Neutrophil (primary cell): ENCODE data around the gene CDK15.

Experiments used
- H3K27ac ChIP-seq: fragments of 200-600 bp; sonication (generic); 2 replicates; pipeline ENCODE4 v1.5.1; 2016; ENCODE audit warnings: mild to moderate bottlenecking, moderate library complexity
- H3K27me3 ChIP-seq: fragments of 200-600 bp; sonication (generic); 2 replicates; pipeline ENCODE4 v1.6.0; 2016; ENCODE audit warnings: mild to moderate bottlenecking
- H3K36me3 ChIP-seq: fragments of 200-600 bp; sonication (generic); 2 replicates; pipeline ENCODE4 v1.5.1; 2017
- H3K4me1 ChIP-seq, 2 experiments: fragments of 200-600 bp in 1 of 2; sonication (generic) in 1 of 2; 1 replicate in 1 of 2; 2 replicates in 1 of 2; pipeline versions ENCODE4 v1.5.1 to v1.6.1; 2013 to 2016; ENCODE audit warnings: low read depth in 1 of 2, low read length in 1 of 2, mild to moderate bottlenecking in 1 of 2, moderate library complexity in 1 of 2; ENCODE audit not compliant: control insufficient read depth in 1 of 2, insufficient read depth in 1 of 2
- H3K4me3 ChIP-seq, 2 experiments: fragments of 200-600 bp in 1 of 2; sonication (generic) in 1 of 2; 1 replicate in 1 of 2; 2 replicates in 1 of 2; pipeline ENCODE4 v1.5.1; 2013 to 2016; ENCODE audit warnings: low read depth in 1 of 2, low read length in 1 of 2, mild to moderate bottlenecking in 1 of 2, moderate library complexity in 1 of 2
- H3K9me3 ChIP-seq: fragments of 200-600 bp; sonication (generic); 2 replicates; pipeline ENCODE4 v1.5.1; 2016
- TF ChIP-seq, protein P1 (sequence below): fragments of 200-600 bp; sonication (generic); IDR thresholded peaks from 2 replicates; pipeline ENCODE4 v1.5.1; 2016; ENCODE audit warnings: antibody characterized with exemption

Gene CDK15

DNA sequence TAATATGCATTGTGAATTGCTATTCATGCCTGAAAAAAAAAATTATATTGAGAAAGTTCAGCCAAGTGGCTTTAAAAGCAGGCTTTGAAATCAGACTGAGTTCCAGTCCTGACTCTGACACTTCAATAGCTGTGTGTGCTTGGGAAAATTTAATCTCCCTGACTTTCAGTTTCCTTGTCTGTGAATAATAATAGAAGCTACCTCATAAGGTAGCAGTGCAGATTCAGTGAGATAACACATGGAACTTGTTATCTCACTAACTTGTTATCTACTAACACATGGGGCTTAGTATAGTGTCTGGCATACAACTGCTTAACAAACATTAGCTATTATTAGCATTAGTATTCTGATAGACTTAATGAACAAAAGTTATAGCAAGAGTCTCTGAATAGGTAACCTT lies 40.5 kb upstream of the CDK15 start:
- TF ChIP-seq, protein P1, sequence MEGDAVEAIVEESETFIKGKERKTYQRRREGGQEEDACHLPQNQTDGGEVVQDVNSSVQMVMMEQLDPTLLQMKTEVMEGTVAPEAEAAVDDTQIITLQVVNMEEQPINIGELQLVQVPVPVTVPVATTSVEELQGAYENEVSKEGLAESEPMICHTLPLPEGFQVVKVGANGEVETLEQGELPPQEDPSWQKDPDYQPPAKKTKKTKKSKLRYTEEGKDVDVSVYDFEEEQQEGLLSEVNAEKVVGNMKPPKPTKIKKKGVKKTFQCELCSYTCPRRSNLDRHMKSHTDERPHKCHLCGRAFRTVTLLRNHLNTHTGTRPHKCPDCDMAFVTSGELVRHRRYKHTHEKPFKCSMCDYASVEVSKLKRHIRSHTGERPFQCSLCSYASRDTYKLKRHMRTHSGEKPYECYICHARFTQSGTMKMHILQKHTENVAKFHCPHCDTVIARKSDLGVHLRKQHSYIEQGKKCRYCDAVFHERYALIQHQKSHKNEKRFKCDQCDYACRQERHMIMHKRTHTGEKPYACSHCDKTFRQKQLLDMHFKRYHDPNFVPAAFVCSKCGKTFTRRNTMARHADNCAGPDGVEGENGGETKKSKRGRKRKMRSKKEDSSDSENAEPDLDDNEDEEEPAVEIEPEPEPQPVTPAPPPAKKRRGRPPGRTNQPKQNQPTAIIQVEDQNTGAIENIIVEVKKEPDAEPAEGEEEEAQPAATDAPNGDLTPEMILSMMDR = no peak
- H3K27me3 ChIP-seq = no peaks in the 10 kb centered on the region
- no peak overlapping the region for H3K27ac ChIP-seq
- no peaks in the 10 kb centered on the region for H3K4me1 ChIP-seq
- peaks cover 13% of the 10 kb centered on the region for H3K36me3 ChIP-seq
- H3K9me3 ChIP-seq = no peaks in the 10 kb centered on the region
- H3K4me3 ChIP-seq = no peak overlapping the region

DNA sequence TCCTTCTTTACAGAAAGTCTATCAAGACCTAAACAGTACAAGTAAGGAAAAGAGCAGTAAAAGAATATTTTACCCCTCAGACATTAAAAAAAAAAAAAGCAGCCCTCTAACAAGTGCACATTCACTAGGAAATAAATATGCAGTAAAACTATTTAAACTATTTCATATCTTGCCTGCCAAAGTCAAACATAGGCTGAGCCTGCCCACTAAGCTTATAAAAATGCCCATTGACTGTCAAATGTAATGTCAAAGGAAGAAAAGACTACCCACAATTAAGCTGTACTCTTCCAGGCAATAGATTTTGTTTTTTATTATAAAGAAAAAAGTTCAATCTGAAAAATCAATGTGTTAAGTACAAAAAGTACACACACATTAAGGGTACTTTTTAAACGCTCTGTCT lies 37.4 kb upstream of the CDK15 start:
- Histone ChIP-seq H3K4me3 (no peak overlapping the region), H3K27me3 (no peaks in the 10 kb centered on the region), H3K4me1 (no peaks in the 10 kb centered on the region), H3K27ac (no peak overlapping the region), H3K36me3 (no peaks in the 10 kb centered on the region), H3K9me3 (no peaks in the 10 kb centered on the region)
- TF ChIP-seq, protein P1 = no peak

GRCh38 chr2:201769666-201770373 lies 36.5 kb upstream of the CDK15 start:
- TF ChIP-seq, protein P1 = no peak
- Histone ChIP-seq H3K4me1 (no peaks in the 10 kb centered on the region), H3K27ac (no peak overlapping the region)

DNA sequence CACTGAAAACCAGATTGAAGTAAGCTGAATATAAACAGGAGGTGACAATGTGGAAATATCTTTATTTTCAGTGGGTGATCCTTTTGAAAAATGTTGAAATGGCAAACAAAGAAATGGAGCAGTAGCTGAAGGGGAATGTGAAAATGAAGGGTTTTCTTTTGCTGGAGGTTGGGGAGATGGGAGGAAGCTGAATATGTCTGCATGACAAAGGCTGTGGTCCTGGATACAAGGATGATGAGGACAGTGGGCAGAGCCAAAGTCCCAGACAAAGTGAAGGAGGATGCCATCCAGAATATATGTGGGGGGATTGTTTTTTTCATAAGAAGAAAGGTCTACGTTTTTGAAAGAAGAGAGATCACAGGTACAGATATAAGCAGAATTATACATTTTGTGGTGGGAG lies 32.3 kb upstream of the CDK15 start:
- no peaks in the 10 kb centered on the region for H3K9me3 ChIP-seq

More at GRCh38 chr2:201769666-201770373, 36.5 kb upstream of the CDK15 start:
- H3K36me3 ChIP-seq = no peaks in the 10 kb centered on the region
- H3K4me3 ChIP-seq = no peak overlapping the region
- H3K27me3 ChIP-seq = no peaks in the 10 kb centered on the region
- no peaks in the 10 kb centered on the region for H3K9me3 ChIP-seq

GRCh38 chr2:201774546-201774945 lies 31.8 kb upstream of the CDK15 start:
- H3K4me1 ChIP-seq = no peaks in the 10 kb centered on the region
- no peaks in the 10 kb centered on the region for H3K9me3 ChIP-seq
- H3K4me3 ChIP-seq = no peak overlapping the region
- H3K27me3 ChIP-seq = no peaks in the 10 kb centered on the region
- no peaks in the 10 kb centered on the region for H3K36me3 ChIP-seq
- TF ChIP-seq, protein P1 = no peak
- no peak overlapping the region for H3K27ac ChIP-seq

More for the DNA sequence above, 32.3 kb upstream of the CDK15 start:
- Histone ChIP-seq H3K27ac (no peak overlapping the region), H3K4me3 (no peak overlapping the region), H3K27me3 (no peaks in the 10 kb centered on the region), H3K4me1 (no peaks in the 10 kb centered on the region), H3K36me3 (no peaks in the 10 kb centered on the region)
- TF ChIP-seq, protein P1 = no peak
